NCI-H1417 (cell line): Measurements from ENCODE around the gene DCAKD.

Experiments used
- DNase-seq, 3 experiments: peaks; one replicate each; lab custom pipeline; 2025; lab: John Stamatoyannopoulos, UW

The DCAKD gene

DNA sequence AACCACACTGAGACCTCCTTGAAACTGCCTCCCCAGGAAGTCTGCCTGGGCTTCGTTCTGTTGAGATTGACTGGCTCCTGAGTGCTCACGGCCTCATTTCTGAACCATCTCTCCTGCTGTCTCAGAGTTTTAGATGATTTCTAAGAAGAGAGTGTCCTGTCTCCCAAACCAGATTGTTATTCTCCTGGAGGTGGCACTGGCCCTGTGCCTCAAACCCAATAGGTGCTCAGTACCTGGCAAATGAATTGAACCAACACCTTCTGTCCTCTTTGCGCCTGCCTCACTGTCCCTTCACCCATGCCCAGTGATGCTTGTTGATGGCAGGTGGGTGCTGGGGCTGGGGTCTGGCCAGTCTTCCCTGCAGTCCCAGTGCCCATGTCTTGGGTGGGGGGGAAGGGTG lies 47.0 kb downstream of the DCAKD start:
- DNase-seq: no peak

DNA sequence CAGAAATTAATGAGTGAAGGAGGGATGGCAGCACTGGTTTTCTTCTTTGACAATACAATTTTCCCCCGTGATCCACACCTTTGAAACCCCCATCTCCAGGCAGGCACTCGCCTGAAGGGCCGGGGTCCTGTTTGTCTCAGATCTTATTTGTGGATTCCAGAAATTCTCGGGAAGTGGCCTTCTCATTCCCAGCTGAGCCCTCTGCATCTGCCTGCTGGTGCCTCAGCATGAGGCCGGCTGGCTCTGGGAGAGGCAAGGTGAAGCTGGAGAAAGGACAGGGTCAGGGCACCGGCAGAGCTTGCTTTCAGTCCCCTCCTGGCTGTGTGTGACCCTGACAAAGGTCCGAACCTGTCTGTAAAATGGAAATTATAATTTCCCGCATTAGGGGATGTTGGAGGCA lies 47.6 kb downstream of the DCAKD start:
- DNase-seq: no peak

DNA sequence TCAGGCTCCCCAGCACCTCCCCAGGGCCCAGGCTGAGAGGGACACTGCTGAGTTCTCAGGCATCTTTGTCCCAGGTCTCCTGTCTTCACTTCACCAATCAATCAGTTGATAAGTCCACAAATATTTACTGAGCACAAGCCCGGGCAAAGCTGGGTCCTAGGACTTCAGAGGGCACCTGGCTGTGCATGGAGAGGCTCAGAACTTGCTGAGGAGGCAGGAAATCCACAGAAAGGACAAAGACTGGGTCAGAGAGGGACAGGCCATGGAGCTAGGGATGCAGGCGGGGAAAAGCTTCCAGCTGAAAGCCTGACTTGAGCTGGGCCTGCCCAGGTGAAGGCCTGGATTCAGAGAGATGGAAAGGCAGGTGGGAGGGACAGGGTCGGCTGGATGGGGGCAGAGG lies 50.1 kb downstream of the DCAKD start:
- peak in 2 of 3 experiments; percentile 57 to 78 for DNase-seq

DNA sequence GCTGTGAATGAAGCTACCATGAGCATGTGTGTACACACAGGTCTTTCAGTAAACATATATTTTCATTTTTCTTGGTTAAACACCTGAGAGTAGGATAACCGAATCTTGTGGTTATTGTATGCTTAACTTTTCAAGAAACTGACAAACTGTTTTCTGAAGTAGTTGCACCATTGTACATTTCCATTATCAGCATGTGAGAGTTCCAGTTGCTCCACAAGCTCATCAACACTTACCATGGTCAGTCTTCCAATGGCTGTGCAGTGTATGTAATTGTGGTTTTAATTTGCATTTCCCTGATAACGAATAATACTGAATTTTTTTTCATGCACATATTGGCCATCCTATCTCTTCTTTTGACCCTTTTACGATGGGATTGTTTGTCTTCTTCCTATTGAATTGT lies 52.0 kb downstream of the DCAKD start:
- DNase-seq: no peak

DNA sequence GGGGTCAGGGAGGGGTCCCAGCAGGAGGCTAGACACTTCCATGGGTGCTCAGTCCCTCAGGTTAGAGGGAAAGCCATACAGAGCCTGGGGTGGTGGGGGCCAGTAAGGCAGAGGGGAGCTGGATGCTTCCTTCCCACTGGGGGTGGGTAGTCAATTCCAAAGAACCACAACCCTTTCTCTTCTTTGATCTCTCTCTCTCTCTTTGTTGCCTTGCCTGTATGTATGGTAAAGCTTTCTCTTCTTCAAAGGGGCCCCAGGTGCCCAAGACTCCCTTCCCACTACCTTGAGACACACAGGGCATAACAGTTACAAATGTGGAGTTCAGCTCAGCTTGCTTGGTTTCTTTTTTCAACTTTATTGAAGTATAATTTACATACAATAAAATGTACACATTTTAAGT lies 52.8 kb downstream of the DCAKD start:
- DNase-seq: no peak

DNA sequence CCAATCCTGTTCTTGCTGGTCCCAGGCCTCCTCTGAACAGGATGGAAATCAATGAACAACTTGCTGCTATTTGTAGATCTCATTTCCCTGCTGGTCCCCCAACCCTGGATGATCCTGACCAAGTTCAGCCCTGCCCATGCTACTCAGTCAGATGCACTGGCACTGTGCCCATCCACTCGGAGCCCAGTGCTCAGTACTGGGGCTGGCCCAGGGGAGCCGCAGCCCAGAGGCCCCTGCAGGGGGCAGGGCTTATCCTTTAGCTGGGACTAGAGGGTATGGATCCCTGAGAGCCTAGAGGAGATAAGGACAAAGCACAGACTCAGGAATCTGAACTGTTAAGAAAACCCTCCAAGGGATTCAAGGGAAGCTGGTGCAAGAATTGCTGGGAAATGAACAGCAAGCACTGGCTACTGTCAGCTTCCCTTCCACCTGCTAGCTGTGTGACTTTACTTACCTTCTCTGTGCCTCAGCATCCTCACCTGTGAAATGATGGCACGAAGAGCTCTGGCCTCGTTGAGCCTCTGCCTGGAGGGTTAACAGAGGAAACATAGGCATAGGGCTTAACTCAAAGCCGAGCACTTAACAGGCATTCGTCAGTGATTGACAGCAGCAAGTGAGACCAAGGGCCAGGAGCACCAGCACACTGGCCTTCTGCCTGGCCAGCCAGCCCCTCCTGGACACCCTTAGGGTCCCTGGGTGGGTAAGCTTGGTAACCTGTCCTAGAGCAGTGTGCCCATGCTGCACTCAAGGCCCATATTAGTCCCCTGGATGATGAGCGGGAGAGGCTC lies 53.5 kb downstream of the DCAKD start:
- DNase-seq: no peak

DNA sequence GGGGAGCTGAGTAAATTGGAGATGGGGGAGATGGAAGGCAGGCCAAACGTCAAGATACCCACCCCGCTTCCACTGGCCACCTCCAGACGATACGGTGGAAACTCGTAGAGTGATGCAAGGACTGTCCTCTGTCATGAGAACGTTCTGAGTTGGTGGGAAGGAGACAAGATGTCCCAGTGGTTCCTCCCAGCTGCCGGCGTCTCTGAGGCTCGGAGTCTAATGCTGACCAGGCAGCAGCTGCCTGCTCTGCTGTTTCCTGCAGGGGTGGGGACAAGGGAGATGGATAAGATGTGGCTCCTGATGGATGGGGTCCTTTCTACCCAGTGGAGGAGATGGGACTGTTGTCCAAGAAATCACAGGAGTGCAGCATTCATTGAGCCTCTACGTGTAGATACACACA lies 55.1 kb downstream of the DCAKD start:
- no peak for DNase-seq

DNA sequence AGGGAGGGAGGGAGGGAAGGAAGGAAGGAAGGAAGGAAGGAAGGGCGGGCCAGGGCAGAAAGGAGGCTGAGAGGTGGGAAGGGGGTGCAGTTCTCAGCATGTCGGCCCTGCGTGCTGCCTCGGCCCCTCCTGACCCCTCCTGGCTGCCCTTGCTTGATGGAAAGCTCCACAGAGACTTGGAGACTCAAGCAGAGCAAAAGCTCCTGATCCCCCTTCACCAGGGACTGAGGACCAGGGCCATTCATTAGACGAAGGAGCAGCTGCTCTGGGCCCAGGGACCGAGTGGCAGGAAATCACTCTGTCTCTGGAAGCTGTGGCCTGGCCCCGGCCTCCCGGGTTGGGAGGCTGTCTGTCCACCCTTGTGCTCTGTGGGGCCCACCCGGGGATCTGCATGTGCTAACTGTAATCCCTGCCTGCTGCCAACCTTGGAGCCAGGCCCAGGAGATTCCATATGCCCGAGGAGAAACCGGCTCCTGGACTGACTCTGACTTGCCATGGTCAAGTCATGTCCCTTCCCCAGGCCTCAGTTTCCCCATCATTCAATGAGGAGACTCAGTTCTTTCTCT lies 55.9 kb downstream of the DCAKD start:
- DNase-seq: no peak

DNA sequence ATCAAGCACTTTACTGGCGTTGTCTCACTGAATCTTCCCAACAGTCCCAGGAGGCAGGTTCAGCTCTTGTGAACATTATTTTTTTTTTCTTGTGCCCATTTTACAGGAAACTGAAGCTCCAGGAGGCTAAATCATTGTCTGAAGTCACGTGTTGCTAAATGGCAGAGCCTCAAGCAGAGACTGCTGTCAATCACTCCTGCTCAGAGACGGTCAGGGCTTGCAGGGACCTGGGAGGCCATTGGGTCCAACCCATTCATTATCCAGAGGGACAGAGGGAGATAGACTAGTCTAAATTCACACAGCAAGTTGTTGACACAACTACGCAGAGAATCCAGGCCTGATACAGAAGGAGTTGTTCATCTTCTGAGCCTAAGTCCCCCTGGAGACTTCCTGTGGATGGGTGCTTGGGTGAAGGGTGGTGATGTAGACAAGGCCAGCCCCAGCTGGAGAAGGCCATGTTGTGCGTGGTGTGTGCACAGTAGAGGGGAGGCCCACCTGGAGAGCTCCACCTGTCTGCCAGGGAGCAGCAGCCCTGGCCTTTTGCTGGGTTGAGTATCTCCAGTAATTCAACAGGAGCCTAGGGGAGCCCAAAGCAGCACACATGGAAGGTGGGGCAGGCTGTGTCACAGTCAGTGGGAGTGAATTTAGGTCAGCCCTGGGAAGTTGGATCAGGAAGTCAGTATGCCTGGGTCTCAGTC lies 59.0 kb downstream of the DCAKD start:
- DNase-seq: peak in 2 of 3 experiments; percentile 52 to 74

DNA sequence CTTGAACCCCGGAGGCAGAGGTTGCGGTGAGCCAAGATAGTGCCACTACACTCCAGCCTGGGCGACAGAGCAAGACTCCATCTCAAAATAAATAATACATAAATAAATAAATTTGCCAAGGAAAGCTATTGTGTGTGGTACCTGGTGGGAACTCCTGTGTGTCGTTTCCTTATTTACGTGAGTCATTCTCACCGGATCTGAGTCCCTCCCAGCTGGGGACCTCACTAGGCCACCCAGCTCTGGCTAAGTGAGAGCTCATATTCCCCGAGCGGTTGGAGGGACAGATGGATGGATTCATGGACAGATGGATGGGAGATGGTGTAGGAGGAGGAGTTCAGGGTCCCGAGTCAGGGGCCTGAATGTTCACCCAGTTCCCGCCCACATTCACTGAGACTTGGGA lies 60.4 kb downstream of the DCAKD start:
- DNase-seq: peak in 1 of 3 experiments; percentile 40

DNA sequence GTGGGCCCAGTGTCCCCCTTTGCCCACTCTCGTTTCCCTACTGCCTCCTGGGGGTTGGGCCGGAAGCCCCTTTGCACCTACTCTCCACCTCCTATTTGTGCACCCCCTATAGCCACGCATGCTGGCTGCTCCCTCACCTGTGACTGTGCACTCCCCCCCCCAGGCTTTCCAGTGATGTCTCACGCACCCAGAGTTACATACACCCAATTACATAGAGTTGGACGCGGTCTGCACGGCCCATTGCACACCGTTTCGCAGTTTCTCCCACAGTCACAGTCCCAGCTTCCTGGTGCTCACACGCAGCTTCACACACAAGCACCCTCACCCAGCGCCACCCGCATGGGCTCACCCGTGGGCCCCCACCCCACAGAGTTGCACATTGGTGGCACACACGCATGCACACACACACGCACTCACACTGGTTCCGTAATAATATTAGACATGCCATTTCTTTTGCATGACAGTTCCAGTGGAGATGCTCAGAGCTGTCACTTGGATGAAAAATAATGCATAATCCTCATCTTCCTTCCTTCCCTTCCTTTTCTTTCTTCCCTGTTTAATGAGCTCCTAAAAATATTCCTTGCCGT lies 61.8 kb downstream of the DCAKD start:
- DNase-seq: no peak

DNA sequence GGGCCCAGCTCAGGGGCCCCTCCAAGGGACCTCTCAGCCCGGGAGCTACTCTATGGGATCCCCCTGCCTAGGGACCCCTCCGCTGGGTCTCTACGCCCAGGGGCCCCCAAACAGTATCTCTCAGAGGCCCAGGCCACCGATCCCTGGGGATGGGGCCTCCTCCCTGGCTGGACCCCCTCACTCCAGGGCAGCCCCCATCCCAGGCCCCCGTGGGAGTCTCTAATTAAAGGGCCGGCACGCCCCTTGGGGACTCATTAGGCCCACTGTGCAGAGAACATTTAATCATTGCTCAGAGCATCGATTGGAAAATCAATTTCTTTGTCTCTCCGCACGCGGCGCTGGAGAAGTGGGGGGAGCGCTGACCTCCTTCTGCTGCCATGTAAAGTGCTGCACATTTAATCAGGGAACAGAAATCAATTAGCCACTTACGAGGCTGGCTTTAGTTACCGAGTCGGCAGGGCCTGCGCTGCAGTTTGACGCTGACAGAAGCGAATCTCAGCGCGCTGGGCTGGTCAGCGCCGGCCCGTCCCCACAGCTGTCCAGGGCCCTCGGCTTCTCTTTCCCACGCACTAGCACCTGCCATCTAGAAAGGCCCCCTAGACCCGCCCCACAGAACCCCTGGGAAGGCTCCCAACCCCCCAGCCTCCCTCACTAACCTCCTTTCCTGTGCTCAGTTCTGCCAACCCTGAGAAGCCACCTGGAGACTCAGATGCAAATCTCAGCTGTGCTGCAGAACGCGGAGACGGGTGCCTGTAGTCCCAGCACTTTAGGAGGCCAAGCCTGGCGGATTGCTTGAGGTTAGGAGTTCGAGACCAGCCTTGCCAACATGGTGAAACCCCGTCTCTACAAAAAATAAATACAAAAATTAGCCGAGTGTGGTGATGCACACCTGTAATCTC lies 63.1 kb downstream of the DCAKD start:
- DNase-seq: peak in 2 of 3 experiments; percentile 31 to 68

DNA sequence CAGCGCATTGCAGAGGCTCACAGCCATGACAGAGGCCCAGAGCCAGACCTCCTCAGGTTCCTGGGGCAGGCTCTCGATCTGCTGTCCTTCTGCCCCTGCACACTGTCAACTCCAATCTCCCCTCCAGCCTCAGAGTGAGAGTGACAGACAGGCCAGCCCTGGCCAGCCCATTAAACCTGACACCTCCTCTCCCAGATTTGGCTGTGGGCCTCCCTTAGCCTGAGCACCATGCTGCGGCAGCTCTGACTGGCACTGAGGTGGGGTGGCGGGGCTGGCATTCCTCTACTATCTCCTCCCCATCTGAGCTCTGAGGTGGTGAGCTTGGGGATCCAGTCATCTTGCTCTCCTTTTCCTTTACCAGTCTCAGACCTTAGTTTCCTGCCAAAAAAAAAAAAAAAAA lies 67.9 kb downstream of the DCAKD start:
- no peak for DNase-seq

DNA sequence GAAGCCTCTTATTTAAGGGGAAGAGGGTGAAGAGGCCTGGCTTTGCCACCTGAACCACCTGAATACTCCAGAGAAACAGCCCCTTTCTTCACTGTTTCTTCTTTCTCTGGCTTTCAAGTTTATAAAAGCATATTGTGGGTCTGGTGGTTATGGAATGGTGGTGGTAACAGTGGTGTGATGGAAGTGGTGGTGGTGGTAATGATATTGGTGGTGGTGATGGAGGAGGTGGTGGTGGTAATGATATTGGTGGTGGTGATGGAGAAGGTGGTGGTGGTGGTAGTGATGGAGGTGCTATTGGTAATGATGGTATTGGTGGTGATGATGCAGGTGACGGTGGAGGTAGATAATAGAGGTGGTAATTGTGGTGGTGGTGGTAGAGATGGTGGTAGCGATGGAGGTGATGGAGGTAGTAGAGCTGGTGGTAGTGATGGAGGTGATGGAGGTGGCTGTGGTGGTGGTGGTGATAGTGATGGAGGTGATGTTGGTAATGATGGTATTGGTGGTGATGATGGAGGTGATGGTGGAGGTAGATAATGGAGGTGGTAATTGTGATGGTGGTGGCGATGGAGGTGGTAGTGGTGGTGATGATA lies 69.2 kb downstream of the DCAKD start:
- no peak for DNase-seq

DNA sequence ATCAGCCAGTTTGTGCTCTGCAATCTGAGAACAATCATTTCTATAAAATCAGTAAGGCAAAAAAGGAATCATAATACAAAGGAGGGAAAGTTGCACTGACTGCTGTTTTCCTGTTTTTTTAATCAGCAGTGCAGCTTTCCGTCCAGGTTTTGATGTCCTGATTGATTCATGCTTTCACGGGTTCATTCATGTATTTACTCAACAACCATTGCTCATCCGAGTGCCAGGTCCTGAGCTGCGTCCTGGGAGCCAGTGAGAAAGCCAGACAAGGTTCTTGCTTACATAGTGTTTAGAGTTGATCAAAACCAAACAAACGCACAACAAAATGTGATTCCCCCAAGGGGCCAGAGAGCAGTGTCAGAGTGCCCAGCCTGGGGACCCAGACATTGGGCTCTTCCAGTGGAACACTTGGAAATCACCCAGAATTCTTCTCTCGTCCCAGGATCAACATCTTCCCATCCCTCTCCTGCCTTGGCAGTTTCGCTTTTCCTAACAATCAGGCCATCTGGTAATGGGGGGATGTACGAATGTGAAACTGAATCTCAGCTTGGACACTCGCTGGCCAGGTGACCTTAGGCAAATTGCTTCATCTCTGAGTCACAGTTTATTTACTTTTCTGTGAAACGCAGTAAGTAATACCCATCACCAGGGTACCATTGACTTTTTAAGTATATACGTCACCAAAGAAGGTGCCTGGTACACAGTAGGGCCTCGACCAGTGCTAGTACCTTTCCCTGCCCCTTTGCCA lies 70.0 kb downstream of the DCAKD start:
- peak in 2 of 3 experiments; percentile 37 to 69 for DNase-seq

DNA sequence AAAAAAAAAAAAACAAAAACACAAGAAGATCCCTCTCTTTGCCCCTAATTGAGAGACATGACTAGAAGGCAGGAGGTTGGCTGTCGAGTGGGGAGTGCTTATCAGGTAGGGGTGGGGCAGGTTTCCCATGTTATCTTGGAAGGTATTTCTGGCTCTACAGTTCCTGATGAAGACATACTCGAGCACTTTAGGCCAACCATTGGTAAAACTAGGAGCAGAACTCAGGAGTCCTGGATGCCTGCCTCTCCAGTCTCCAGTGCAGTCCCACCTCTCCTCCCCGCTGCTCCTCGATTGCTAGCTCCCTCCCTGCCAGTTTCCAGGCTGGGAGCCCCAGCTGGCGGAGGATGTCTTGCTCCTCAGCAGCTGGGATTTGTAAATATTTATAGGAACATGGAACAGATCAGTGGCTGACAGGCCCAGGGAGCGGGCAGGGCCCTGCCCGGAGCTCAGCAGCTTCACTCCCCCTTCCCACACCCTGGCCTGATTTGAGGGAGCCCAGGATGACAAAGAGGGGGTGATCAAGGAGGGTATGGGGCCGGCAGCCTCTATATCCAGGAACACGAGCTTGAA lies 71.9 kb downstream of the DCAKD start:
- peak in 2 of 3 experiments; percentile 31 to 60 for DNase-seq

DNA sequence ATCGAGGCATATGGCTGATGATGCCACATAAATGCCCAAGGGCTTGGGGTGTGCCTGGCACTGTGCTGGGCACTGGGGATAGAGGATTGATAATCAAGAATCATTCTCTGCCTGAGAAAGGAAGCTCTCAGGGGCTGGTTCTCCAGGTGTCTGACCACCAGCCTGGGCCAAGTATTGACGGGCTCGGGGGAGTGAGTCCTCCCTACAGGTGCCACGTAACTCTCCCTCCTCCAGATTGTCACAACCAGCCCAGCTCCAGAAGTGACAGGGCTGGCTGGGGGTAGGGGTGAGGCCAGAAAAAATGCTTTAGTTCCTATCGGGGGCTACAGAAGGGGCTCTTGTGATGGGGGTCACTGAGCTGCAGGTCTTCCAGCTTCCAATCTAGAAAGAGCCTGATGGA lies 72.6 kb downstream of the DCAKD start:
- no peak for DNase-seq

DNA sequence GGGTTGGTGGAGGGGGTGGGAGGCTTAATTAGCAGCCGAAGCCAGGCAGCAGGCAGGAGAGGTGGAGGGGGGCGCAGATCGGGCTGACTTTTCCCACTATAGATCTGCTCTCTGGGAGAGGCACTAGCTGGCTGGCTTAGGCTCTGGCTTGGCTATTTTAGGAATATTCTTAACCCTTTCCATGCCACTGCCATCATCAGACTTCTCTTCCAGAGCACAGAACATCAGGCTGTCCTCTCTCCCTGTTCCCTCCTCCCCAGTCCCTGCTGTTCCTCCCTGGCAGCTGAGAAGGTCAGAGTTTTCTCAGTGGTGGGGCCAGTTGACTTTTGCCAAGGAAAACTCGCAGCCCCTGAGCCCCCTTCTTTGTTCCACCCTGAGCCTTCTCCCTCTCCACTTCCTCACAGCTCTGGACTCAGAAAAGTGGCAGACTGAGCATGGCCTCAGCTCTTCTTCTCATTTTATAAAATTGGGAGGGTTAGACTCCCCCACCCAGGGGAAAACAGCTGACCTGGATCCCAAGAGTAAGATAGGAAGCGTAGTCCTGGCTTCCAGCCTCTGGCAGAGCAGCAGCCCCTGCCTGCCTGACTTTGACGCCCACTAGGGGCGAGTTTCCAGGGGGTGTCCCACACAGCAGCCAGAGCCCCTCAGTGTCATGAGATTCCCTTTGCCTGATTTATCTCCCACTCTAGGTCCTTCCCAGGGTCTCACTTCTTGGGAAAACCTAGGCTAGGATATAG lies 73.5 kb downstream of the DCAKD start:
- peak in 1 of 3 experiments; percentile 6 for DNase-seq

DNA sequence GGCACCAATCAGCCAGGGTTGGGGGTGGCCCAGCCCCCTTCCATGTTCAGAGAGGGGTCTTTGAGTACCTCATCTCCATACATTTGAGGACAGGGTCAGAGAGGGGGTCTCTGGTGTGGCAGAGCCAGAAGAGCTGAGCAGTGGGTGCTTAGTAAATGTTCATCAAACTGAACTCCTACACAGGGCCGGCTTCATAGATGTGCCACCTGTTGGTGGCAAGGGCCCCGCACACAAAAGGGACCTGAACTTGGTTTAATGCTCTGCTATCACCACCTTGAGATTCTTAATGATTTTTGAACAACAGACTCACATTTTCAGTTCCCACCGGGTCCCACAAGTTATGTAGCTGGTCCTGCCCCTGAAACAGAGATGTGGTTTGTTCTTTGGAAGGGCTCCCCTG lies 74.4 kb downstream of the DCAKD start:
- DNase-seq: no peak

DNA sequence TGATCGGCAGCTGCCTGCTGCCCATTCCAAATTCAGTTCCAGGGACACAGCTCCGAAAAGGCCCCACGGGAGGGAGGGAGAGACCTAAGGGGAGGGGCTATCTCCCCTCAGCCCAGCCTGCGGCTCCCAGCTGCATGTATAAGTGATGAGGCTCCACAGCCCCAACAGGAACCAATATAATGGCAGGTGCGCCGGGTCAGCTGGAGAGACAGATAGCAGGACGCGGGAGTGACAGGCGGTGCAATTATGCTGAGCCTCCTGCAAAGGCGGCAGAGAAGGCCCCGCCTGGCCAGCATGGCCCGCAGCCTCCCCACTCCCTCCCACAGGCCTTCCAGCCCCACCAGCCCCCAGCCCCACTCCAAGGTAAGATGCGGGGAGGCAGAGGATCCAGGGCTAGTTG lies 75.2 kb downstream of the DCAKD start:
- peak in 2 of 3 experiments; percentile 64 to 86 for DNase-seq
